Measurements from ENCODE around the gene CXCL1. TPM values are rescaled to one million over a fixed set of nuclear protein-coding genes. Genes with fewer than 3 reads are reported as not detected.

CXCL1 gene
- total RNA-seq, 1 experiment from 2014 or later: 267 TPM

DNA sequence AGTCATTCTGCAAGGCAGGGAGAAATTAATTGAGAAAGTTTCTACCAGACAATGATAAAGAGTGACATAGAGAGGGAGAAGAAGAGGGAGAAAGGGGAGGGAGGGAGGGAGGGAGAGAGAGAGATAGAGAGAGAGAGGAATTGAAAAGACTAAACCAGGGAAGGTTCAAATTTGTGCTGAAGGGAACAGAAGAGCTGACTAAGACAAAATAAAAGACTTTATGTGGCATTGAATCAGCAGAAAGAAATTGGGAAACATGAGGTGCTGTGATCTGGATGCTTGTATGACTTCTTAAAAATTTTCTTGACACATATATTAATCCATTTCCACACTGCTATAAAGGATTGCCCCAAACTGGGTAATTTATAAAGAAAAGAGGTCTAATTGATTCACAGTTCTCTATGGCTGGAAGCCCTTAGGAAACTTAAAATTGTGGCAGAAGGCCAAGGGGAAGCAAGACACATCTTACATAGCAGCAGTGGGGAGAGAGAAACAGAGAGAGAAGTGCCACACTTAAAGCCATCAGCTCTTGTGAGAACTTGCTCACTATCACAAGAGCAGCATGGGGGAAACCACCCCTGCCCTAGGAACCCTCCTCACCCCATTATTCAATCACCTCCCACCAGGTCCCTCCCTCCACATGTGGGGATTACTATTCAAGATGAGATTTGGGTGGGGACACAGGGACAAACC, 46.2 kb upstream of the CXCL1 start:
- intact Hi-C loops (cut with micrococcal nuclease): no loop called here
- ATAC-seq: no peak
- Histone ChIP-seq H3K4me2 (ENCODE audit: low read length) (no peak overlapping the region; the same call in 1 of the 2 replicates), H3F3A (ENCODE audit: low read length, unreplicated experiment) (no peaks in the 10 kb centered on the region), H3K27me3 (ENCODE audit: low read length) (no peaks in the 10 kb centered on the region), H3K4me1 (ENCODE audit: insufficient read depth, low read length) (peaks cover 7% of the 10 kb centered on the region), H3K4me3 (ENCODE audit: low read length) (no peak overlapping the region), H3K36me3 (ENCODE audit: low read depth, low read length) (peaks cover 7% of the 10 kb centered on the region), H3K9ac (ENCODE audit: low read length) (no peak overlapping the region), H3K27ac (ENCODE audit: low read length) (no peak overlapping the region), H3K9me3 (ENCODE audit: low read length) (peaks cover 10% of the 10 kb centered on the region), H3K9me2 (replicated peaks; ENCODE audit: low read length) (no peaks in the 10 kb centered on the region), H2AFZ (ENCODE audit: low read length) (no peak overlapping the region), H3K79me2 (ENCODE audit: low read length) (no peaks in the 10 kb centered on the region), H4K20me1 (ENCODE audit: low read length) (no peaks in the 10 kb centered on the region)
- ChIA-PET CTCF (no interaction called here), POLR2A (ENCODE audit: unreplicated experiment) (no interaction called here)
- DNase-seq: no peak
- TF ChIP-seq EZH2phosphoT487 (IDR thresholded peaks at IDR 0.05; ENCODE audit: borderline replicate concordance, low read length) (no peak), EZH2 (IDR thresholded peaks at IDR 0.05; ENCODE audit: low read length, unreplicated experiment) (no peak)
- TF ChIP-seq, protein P1, sequence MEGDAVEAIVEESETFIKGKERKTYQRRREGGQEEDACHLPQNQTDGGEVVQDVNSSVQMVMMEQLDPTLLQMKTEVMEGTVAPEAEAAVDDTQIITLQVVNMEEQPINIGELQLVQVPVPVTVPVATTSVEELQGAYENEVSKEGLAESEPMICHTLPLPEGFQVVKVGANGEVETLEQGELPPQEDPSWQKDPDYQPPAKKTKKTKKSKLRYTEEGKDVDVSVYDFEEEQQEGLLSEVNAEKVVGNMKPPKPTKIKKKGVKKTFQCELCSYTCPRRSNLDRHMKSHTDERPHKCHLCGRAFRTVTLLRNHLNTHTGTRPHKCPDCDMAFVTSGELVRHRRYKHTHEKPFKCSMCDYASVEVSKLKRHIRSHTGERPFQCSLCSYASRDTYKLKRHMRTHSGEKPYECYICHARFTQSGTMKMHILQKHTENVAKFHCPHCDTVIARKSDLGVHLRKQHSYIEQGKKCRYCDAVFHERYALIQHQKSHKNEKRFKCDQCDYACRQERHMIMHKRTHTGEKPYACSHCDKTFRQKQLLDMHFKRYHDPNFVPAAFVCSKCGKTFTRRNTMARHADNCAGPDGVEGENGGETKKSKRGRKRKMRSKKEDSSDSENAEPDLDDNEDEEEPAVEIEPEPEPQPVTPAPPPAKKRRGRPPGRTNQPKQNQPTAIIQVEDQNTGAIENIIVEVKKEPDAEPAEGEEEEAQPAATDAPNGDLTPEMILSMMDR (conservative IDR thresholded peaks at IDR 0.05; ENCODE audit: low read depth, low read length): no peak
- BruUV-seq (replicated peaks): no TSS peak

DNA sequence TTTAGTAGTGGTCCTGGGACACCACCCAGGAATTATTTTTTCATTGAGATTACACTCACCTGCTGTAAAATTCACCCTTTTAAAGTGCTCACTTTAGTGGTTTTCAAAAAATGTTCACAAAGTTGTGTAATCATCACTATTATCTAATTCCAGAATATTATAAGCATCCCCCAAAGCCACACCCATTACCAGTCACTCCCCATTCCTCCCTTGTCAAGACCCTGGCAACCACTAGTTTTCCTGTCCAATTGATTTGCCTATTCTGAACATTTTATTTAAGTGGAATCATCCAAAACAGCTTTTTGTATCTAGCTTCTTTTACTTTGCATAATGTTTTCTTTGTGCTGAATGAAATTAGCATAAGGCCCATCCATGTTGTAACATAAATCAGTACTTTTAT, 45.4 kb upstream of the CXCL1 start:
- POLR2A ChIA-PET (ENCODE audit: unreplicated experiment): no interaction called here
- DNase-seq: no peak
- BruUV-seq (replicated peaks): no TSS peak
- H3F3A ChIP-seq (ENCODE audit: low read length, unreplicated experiment): no peaks in the 10 kb centered on the region
- peaks cover 7% of the 10 kb centered on the region for H3K36me3 ChIP-seq (ENCODE audit: low read depth, low read length)
- CTCF ChIA-PET: no interaction called here
- ATAC-seq: no peak
- peaks cover 8% of the 10 kb centered on the region for H3K4me1 ChIP-seq (ENCODE audit: insufficient read depth, low read length)
- no peak for TF ChIP-seq EZH2phosphoT487 (IDR thresholded peaks at IDR 0.05; ENCODE audit: borderline replicate concordance, low read length)
- TF ChIP-seq, protein P1 (conservative IDR thresholded peaks at IDR 0.05; ENCODE audit: low read depth, low read length): no peak
- no peak for TF ChIP-seq EZH2 (IDR thresholded peaks at IDR 0.05; ENCODE audit: low read length, unreplicated experiment)
- H3K4me2 ChIP-seq (ENCODE audit: low read length): no peak overlapping the region
- H3K4me3 ChIP-seq (ENCODE audit: low read length): no peak overlapping the region
- H2AFZ ChIP-seq (ENCODE audit: low read length): no peak overlapping the region
- intact Hi-C loops (cut with micrococcal nuclease): no loop called here
- H3K27ac ChIP-seq (ENCODE audit: low read length): no peak overlapping the region
- H3K79me2 ChIP-seq (ENCODE audit: low read length): no peaks in the 10 kb centered on the region
- no peaks in the 10 kb centered on the region for H3K27me3 ChIP-seq (ENCODE audit: low read length)
- no peaks in the 10 kb centered on the region for H4K20me1 ChIP-seq (ENCODE audit: low read length)
- peaks cover 10% of the 10 kb centered on the region for H3K9me3 ChIP-seq (ENCODE audit: low read length)
- no peak overlapping the region for H3K9ac ChIP-seq (ENCODE audit: low read length)
- no peaks in the 10 kb centered on the region for H3K9me2 ChIP-seq (replicated peaks; ENCODE audit: low read length)

DNA sequence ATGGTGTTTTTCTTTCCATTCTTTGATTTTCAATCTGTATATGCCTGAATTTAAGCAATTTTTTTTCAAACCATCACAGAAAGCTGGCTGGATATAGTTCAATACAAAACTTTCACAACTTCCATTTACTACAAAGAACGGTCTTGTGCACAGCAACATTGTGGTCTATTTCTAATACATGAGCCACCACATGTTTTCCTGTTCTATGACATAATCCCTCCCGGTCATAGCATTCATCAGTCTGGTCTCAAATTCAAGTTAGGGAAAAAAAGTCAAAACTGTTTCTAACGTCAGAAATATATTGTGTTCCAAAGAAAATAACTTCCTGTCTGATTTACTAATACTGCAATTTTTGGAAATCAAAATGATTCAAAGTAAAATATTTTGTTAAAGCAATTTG, 40.2 kb upstream of the CXCL1 start:
- Histone ChIP-seq H3K9ac (ENCODE audit: low read length) (no peak overlapping the region), H3K4me3 (ENCODE audit: low read length) (no peak overlapping the region), H3K36me3 (ENCODE audit: low read depth, low read length) (peaks cover 7% of the 10 kb centered on the region), H4K20me1 (ENCODE audit: low read length) (no peaks in the 10 kb centered on the region), H3F3A (ENCODE audit: low read length, unreplicated experiment) (peaks cover 11% of the 10 kb centered on the region), H3K9me3 (ENCODE audit: low read length) (peaks cover 10% of the 10 kb centered on the region), H2AFZ (ENCODE audit: low read length) (no peak overlapping the region), H3K79me2 (ENCODE audit: low read length) (no peaks in the 10 kb centered on the region), H3K27me3 (ENCODE audit: low read length) (no peaks in the 10 kb centered on the region), H3K4me1 (ENCODE audit: insufficient read depth, low read length) (peaks cover 18% of the 10 kb centered on the region), H3K27ac (ENCODE audit: low read length) (no peak overlapping the region), H3K9me2 (replicated peaks; ENCODE audit: low read length) (no peaks in the 10 kb centered on the region), H3K4me2 (ENCODE audit: low read length) (no peak overlapping the region)
- no TSS peak for BruUV-seq (replicated peaks)
- ATAC-seq (no peak), DNase-seq (no peak)
- intact Hi-C loops (cut with micrococcal nuclease): no loop called here
- ChIA-PET CTCF (no interaction called here), POLR2A (ENCODE audit: unreplicated experiment) (no interaction called here)
- TF ChIP-seq EZH2 (IDR thresholded peaks at IDR 0.05; ENCODE audit: low read length, unreplicated experiment) (no peak), EZH2phosphoT487 (IDR thresholded peaks at IDR 0.05; ENCODE audit: borderline replicate concordance, low read length) (no peak)
- TF ChIP-seq, protein P1 (conservative IDR thresholded peaks at IDR 0.05; ENCODE audit: low read depth, low read length): no peak
